Pancreas (tissue), 10 donors: ENCODE measurements around the gene EZH2. TPM values are rescaled to one million over a fixed set of nuclear protein-coding genes. Genes with fewer than 3 reads are reported as not detected.

Source experiments
- ATAC-seq, 4 donors: fragments of 200-7000 bp; cut with Tn5 transposase; one replicate each; pipeline versions ENCODE4 v1.8.0 to v1.9.1; 2020; ENCODE audit warnings: mild to moderate bottlenecking in 4 of 4, moderate library complexity in 4 of 4
- DNase-seq, 6 donors: peaks; one replicate each; pipeline ENCODE4 v3.0.0-alpha.2; 2020
- FAIRE-seq: peaks from 2 replicates; lab custom pipeline; 2012; peaks lifted over from hg19 to GRCh38; lab: Jason Lieb, UNC
- H3K27ac ChIP-seq, 4 donors: fragments of 200-600 bp; sonication (generic); 1 replicate in 3 of 4; 2 replicates in 1 of 4; pipeline versions ENCODE4 v1.5.0 to v1.8.0; 2020
- H3K27me3 ChIP-seq, 4 donors: fragments of 200-600 bp; one replicate each; pipeline ENCODE4 v1.8.0; 2021
- H3K36me3 ChIP-seq, 3 donors: fragments of 200-600 bp; sonication (generic) in 1 of 3; one replicate each; pipeline versions ENCODE4 v1.5.0 to v1.8.0; 2020 to 2021
- H3K4me1 ChIP-seq, 3 donors: fragments of 200-600 bp; one replicate each; pipeline ENCODE4 v1.8.0; 2021
- H3K4me3 ChIP-seq, 4 donors: fragments of 200-600 bp; sonication (generic) in 2 of 4; one replicate each; pipeline versions ENCODE4 v1.5.0 to v1.8.0; 2020 to 2021
- H3K9me3 ChIP-seq, 4 donors: fragments of 200-600 bp; one replicate each; pipeline ENCODE4 v1.8.0; 2021
- WGBS, 2 donors: extraction: QIAGEN DNeasy Blood & Tissue Kit; methylation state at CpG; one replicate each; pipeline ENCODE4 v1.1.7; 2013; 5-methylcytosine and 5-hydroxymethylcytosine counted together
- intact Hi-C, 3 donors: fragments of 100-400 bp; cut with DNase I; formaldehyde crosslinking; loops; one replicate each; pipeline versions ENCODE4 v1.11.1 to v1.14.2; 2022
- polyA plus RNA-seq, 2 donors: library from polyadenylated mRNA; stranded (reverse); fragments of 200-250 nt; gene quantifications; one replicate each; pipeline ENCODE4 v1.2.3, GENCODE V29; 2013
- total RNA-seq, 6 donors: library from RNA; stranded (reverse); fragmentation: NEBNext Ultra II Directional in 4 of 6; extraction: Animal tissue kit (Norgen Biotek cat#: 25700) in 4 of 6; gene quantifications; one replicate each; pipeline versions ENCODE4 v1.2.1 to v1.2.4, GENCODE V29; 2021 to 2023
- TF ChIP-seq, protein P1 (sequence below), 4 donors: fragments of 200-600 bp; sonication (generic) in 3 of 4; IDR thresholded peaks; one replicate each; pipeline versions ENCODE4 v1.5.0 to v1.8.0; 2021; ENCODE audit warnings: antibody characterized with exemption in 4 of 4
- donor health status: healthy with polysubstance abuse.
- donor health status: DM: no; HTN: no; CAD: no; lungs with moderate emphysema.
- donor health status: DM: no; HTN: no; CAD: no.
- donor health status: control.
- donor health status: control.
- donor health status: Bipolar disorder and iron deficiency.
- donor health status: DM: yes; HTN: yes; CAD: no.
- donor health status: DM: no; HTN: no; CAD: no.
- donor health status: DM: no; HTN: no; CAD: no.
- donor health status: DM: yes; HTN: yes; CAD: no.

EZH2 gene
- total and polyA plus RNA-seq, 8 donors: 2.4 to 4.3 (median 3.2) TPM

DNA sequence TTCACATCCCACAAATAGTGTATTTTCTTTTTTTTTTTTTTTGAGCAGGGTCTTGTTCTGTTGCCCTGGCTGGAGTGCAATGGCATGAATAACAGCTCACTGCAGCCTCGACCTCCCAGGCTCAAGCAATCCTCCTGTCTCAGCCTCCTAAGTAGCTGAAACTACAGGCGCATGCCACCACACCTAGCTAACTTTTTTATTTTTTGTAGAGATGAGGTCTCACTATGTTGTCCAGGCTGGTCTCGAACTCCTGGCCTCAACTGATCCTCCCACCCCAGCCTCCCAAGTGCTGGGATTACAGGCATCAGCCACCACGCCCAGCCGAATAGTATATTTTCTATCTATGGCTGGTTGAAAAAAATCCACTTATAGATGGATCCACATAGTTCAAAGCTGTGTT lies 12.5 kb downstream of the EZH2 start:
- no peaks in the 10 kb centered on the region for H3K4me1 ChIP-seq
- no peaks in the 10 kb centered on the region for H3K27me3 ChIP-seq
- no peaks in the 10 kb centered on the region for H3K9me3 ChIP-seq
- WGBS, 2 donors: 82 to 99% methylated on average over 5 of the region's 5 CpGs
- intact Hi-C loops: no loop called here
- ATAC-seq (no peak), DNase-seq (no peak), FAIRE-seq (no peak)
- no peak overlapping the region for H3K27ac ChIP-seq
- no peak overlapping the region for H3K4me3 ChIP-seq
- TF ChIP-seq, protein P1, sequence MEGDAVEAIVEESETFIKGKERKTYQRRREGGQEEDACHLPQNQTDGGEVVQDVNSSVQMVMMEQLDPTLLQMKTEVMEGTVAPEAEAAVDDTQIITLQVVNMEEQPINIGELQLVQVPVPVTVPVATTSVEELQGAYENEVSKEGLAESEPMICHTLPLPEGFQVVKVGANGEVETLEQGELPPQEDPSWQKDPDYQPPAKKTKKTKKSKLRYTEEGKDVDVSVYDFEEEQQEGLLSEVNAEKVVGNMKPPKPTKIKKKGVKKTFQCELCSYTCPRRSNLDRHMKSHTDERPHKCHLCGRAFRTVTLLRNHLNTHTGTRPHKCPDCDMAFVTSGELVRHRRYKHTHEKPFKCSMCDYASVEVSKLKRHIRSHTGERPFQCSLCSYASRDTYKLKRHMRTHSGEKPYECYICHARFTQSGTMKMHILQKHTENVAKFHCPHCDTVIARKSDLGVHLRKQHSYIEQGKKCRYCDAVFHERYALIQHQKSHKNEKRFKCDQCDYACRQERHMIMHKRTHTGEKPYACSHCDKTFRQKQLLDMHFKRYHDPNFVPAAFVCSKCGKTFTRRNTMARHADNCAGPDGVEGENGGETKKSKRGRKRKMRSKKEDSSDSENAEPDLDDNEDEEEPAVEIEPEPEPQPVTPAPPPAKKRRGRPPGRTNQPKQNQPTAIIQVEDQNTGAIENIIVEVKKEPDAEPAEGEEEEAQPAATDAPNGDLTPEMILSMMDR (IDR thresholded peaks at IDR 0.05): no peak
- no peaks in the 10 kb centered on the region for H3K36me3 ChIP-seq

DNA sequence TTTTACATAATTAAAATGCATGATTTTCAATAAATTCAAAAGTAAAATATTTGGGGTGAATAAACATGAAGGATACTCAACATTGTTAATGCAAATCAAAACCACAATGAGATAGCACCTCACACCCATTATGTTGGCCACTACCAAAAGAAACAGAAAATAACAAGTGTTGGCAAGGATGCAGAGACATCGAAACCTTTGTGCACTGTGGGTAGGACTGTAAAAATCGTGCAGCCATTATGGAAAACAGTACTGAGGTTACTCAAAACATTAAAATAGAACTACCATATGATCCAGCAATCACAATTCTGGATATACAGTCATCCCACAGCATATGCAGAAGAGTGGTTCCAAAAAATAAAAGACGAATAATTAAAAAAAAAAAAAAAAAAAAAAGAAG lies 13.1 kb downstream of the EZH2 start:
- no peaks in the 10 kb centered on the region for H3K36me3 ChIP-seq
- no peaks in the 10 kb centered on the region for H3K4me1 ChIP-seq
- no peaks in the 10 kb centered on the region for H3K27me3 ChIP-seq
- no peak overlapping the region for H3K4me3 ChIP-seq
- H3K27ac ChIP-seq: no peak overlapping the region
- FAIRE-seq (no peak), DNase-seq (no peak), ATAC-seq (no peak)
- TF ChIP-seq, protein P1 (IDR thresholded peaks at IDR 0.05): no peak
- intact Hi-C loops: no loop called here
- WGBS, 2 donors: 95 to 96% methylated on average over 3 of the region's 3 CpGs
- no peaks in the 10 kb centered on the region for H3K9me3 ChIP-seq

DNA sequence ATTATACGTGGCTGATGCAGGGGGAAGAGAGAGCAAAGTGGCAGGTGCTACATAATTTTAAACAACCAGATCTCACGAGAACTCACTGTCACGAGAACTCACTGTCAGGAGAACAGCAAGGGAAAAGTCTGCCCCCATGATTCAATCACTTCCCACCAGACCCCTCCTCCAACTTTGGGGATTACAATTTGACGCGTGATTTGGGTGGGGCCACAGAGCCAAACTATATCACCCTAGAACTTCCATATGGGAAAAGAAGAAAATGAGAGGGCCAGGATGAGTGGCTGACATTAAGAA lies 15.8 kb downstream of the EZH2 start:
- H3K4me3 ChIP-seq: no peak overlapping the region
- intact Hi-C loops: no loop called here
- H3K4me1 ChIP-seq: no peaks in the 10 kb centered on the region
- ATAC-seq (no peak), DNase-seq (no peak), FAIRE-seq (no peak)
- H3K36me3 ChIP-seq: no peaks in the 10 kb centered on the region
- H3K27me3 ChIP-seq: no peaks in the 10 kb centered on the region
- 71 to 73% methylated on average over 5 of the region's 5 CpGs for WGBS, 2 donors
- TF ChIP-seq, protein P1 (IDR thresholded peaks at IDR 0.05): no peak
- H3K27ac ChIP-seq: no peak overlapping the region
- no peaks in the 10 kb centered on the region for H3K9me3 ChIP-seq

DNA sequence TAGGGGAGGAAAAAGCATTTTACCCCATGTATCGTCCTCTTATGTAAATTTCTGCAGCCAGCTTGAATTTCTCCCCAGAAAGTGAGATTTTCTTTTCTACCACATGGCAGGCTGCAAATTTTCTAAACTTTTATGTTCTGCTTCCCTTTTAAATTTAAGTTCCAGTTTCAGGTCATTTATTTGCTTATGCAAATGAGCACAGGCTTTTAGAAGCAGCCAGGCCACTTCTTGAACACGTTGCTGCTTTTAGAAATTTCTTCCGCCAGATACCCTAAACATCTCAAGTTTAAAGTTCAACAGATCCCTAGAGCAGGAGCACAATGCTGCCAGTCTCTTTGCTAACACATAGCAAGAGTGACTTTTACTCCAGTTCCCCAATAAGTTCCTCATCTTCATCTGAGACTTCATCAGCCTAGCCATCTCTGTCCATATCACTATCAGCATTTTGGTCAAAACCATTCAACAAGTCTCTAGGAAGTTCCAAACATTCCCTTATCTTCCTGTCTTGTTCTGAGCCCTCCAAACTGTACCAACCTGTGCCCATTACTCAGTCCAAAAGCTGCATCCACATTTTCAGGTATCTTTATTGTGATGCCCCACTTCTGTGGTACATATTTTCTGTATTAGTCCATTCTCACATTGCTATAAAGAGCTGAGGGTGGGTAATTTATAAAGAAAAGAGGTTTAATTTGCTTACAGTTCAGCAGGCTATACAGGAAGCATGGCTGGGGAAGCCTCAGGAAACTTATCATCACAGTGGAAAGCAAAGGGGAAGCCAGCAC lies 16.3 kb downstream of the EZH2 start:
- intact Hi-C loops: no loop called here
- no peaks in the 10 kb centered on the region for H3K36me3 ChIP-seq
- H3K9me3 ChIP-seq: no peaks in the 10 kb centered on the region
- DNase-seq: no peak
- H3K4me3 ChIP-seq: no peak overlapping the region
- H3K4me1 ChIP-seq: no peaks in the 10 kb centered on the region
- TF ChIP-seq, protein P1 (IDR thresholded peaks at IDR 0.05): no peak
- 89 to 90% methylated on average over 3 of the region's 3 CpGs for WGBS, 2 donors
- H3K27ac ChIP-seq: no peak overlapping the region
- no peak for FAIRE-seq
- no peaks in the 10 kb centered on the region for H3K27me3 ChIP-seq
- ATAC-seq: no peak

DNA sequence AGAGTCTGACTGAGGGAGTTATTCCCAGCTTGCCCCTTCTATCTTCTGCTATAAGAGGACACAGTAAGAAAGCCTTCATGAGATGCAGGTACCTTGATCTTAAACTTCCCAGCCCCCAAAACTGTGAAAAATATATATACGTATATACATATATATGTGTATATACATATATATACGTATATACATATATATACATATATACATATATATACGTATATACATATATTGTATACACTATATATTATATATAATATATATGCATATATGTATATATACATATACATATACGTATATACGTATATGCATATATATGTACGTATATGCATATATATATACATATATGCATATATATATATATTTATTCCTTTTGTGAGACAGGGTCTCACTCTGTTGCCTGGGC lies 17.7 kb downstream of the EZH2 start:
- ATAC-seq: no peak
- no peak for DNase-seq
- H3K4me1 ChIP-seq: no peaks in the 10 kb centered on the region
- FAIRE-seq: no peak
- no peak overlapping the region for H3K4me3 ChIP-seq
- 94 to 97% methylated on average over 6 of the region's 6 CpGs for WGBS, 2 donors
- H3K27me3 ChIP-seq: no peaks in the 10 kb centered on the region
- no peaks in the 10 kb centered on the region for H3K9me3 ChIP-seq
- no peak overlapping the region for H3K27ac ChIP-seq
- TF ChIP-seq, protein P1 (IDR thresholded peaks at IDR 0.05): no peak
- no peaks in the 10 kb centered on the region for H3K36me3 ChIP-seq
- intact Hi-C loops: no loop called here
